Peyer's patch (tissue), 4 donors: ENCODE results near the gene CSNK2B.

ENCODE experiments used
- CTCF ChIP-seq, 6 experiments: fragments of 450-650 bp in 4 of 6; fragments of 200-600 bp in 2 of 6; sonication (generic) in 1 of 6; IDR thresholded peaks; one replicate each; pipeline ENCODE4 v1.5.1; 2017 to 2019; ENCODE audit warnings: antibody characterized with exemption in 6 of 6, mild to moderate bottlenecking in 3 of 6, moderate library complexity in 1 of 6
- POLR2A ChIP-seq, 2 donors: fragments of 450-650 bp; IDR thresholded peaks; one replicate each; pipeline ENCODE4 v1.5.1; 2017; ENCODE audit warnings: antibody characterized with exemption in 2 of 2, mild to moderate bottlenecking in 2 of 2, moderate library complexity in 2 of 2

DNA sequence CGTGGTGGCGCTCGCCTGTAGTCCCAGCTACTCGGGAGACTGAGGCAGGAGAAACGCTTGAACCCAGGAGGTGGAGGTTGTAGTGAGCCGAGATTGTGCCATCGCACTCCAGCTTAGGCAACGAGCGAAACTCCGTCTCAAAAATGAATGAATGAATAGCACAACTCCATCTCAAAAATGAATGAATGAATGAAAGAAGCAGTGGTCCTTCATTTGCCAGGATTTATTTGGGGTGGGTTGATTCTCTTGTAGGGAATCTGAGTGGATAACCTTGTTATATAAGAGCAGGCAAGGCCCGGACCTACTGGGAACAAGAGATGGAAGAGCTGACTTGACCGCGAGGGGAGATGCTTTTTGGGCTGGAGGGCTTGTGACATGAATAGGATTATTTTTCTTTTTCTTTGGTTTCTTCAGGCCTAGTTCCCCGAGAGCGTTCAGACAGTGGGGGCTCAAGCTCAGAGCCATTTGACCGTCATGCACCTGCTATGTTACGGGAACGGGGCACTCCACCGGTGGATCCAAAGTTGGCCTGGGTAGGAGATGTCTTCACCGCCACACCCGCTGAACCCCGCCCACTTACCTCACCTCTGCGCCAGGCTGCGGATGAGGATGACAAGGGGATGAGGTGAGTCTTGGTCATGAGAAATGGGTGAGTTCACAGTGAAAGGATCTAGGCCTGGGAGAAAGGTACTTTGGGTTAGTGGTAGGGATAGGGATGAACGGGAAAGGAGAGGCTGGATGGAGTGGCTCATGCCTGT, 35.5 kb upstream of the CSNK2B start:
- TF ChIP-seq CTCF (IDR thresholded peaks at IDR 0.05): no peak
- TF ChIP-seq POLR2A (IDR thresholded peaks at IDR 0.05): no peak
